ENCODE measurements around the gene KIAA1217. TPM values are rescaled to one million over a fixed set of nuclear protein-coding genes. Genes with fewer than 3 reads are reported as not detected.

KIAA1217 gene
- total RNA-seq, 1 experiment from 2014 or later, result 18.6 TPM

- Mint-ChIP-seq H3K4me3 (no peak overlapping the region), H3K36me3 (ENCODE audit: insufficient read depth in 1 of 3, low read depth in 3 of 3) (no peaks in the 10 kb centered on the region), H3K27ac (no peak overlapping the region; a peak in 1 of 7 replicates), H3K4me1 (peaks cover 0 to 4% of the 10 kb centered on the region in 2 experiments; a peak in 1 of 4 replicates), H3K27me3 (ENCODE audit: low read depth) (no peaks in the 10 kb centered on the region), H3K9me3 (no peaks in the 10 kb centered on the region)
- Histone ChIP-seq H3T11ph (ENCODE audit: low read length) (no peak overlapping the region), H2AK5ac (ENCODE audit: insufficient read length, low read length) (no peak overlapping the region), H2BK15ac (ENCODE audit: low read depth, low read length) (no peak overlapping the region), H3K4ac (ENCODE audit: low read depth, low read length) (no peak overlapping the region), H4K8ac (replicated peaks; ENCODE audit: insufficient read length, low read depth, low read length) (no peak overlapping the region), H4K91ac (ENCODE audit: insufficient read length, low read depth, low read length) (no peak overlapping the region), H3K79me1 (ENCODE audit: insufficient read depth, low read depth, low read length, poor library complexity, severe bottlenecking) (no peaks in the 10 kb centered on the region), H2AFZ (ENCODE audit: low read length) (no peak overlapping the region), H3K79me2 (ENCODE audit: insufficient read depth, low read length) (no peaks in the 10 kb centered on the region), H3K4me2 (ENCODE audit: insufficient read depth, insufficient read length, low read length) (no peak overlapping the region), H3K27me3 (ENCODE audit: insufficient read depth, low read length) (no peaks in the 10 kb centered on the region), H3K27ac (ENCODE audit: insufficient read length, low read depth, low read length) (no peak overlapping the region), H4K5ac (ENCODE audit: insufficient read length, low read depth, low read length) (no peak overlapping the region), H2BK20ac (ENCODE audit: low read depth, low read length, poor library complexity, severe bottlenecking) (no peak overlapping the region), H2BK120ac (ENCODE audit: low read depth, low read length, poor library complexity, severe bottlenecking) (no peak overlapping the region), H3K23me2 (ENCODE audit: insufficient read length, low read depth, low read length, poor library complexity, severe bottlenecking) (no peaks in the 10 kb centered on the region), H4K20me1 (ENCODE audit: control insufficient read depth, insufficient read depth, insufficient read length) (no peaks in the 10 kb centered on the region), H3K9ac (ENCODE audit: extremely low read depth, insufficient read length, low read length) (no peak overlapping the region), H2BK12ac (ENCODE audit: insufficient read length, low read depth, low read length) (no peak overlapping the region), H3K18ac (ENCODE audit: insufficient read length, low read depth, low read length) (no peak overlapping the region), H3K4me1 (ENCODE audit: insufficient read depth, low read length) (no peaks in the 10 kb centered on the region; the same call in 1 of the 2 replicates), H3K9me3 (ENCODE audit: control insufficient read depth, low read depth, low read length) (no peaks in the 10 kb centered on the region), H3K56ac (ENCODE audit: insufficient read length, low read depth, low read length) (no peak overlapping the region), H3K23ac (ENCODE audit: insufficient read length, low read depth, low read length) (no peak overlapping the region), H3K14ac (ENCODE audit: insufficient read depth, low read length) (no peak overlapping the region), H2BK5ac (ENCODE audit: insufficient read length, low read length) (no peak overlapping the region)
- DNase-seq, result no peak
- TF ChIP-seq CTCF (conservative IDR thresholded peaks at IDR 0.05), result no peak
These were observed 124.8 kb downstream of the KIAA1217 start for GRCh38 chr10:24333736-24334135.

Data from H9 (cell line).